ENCODE results near the gene COL6A5. TPM values are rescaled to one million over a fixed set of nuclear protein-coding genes. Genes with fewer than 3 reads are reported as not detected.

COL6A5 gene
- total RNA-seq, 1 experiment from 2014 or later: 0.04 TPM

- Histone ChIP-seq H3K79me1 (ENCODE audit: insufficient read depth, low read depth, low read length, poor library complexity, severe bottlenecking) (no peaks in the 10 kb centered on the region), H3K4me1 (ENCODE audit: insufficient read depth, low read length) (no peaks in the 10 kb centered on the region), H3K4ac (ENCODE audit: low read depth, low read length) (no peak overlapping the region), H3K14ac (ENCODE audit: insufficient read depth, low read length) (no peak overlapping the region), H3K27ac (ENCODE audit: insufficient read length, low read depth, low read length) (no peak overlapping the region), H3K79me2 (ENCODE audit: insufficient read depth, low read length) (no peaks in the 10 kb centered on the region), H2BK5ac (ENCODE audit: insufficient read length, low read length) (no peak overlapping the region), H4K5ac (ENCODE audit: insufficient read length, low read depth, low read length) (no peak overlapping the region), H3K23me2 (ENCODE audit: insufficient read length, low read depth, low read length, poor library complexity, severe bottlenecking) (no peaks in the 10 kb centered on the region), H3K4me2 (ENCODE audit: insufficient read depth, insufficient read length, low read length) (no peak overlapping the region), H2AK5ac (ENCODE audit: insufficient read length, low read length) (no peak overlapping the region), H3K23ac (ENCODE audit: insufficient read length, low read depth, low read length) (no peak overlapping the region), H3K9ac (ENCODE audit: extremely low read depth, insufficient read length, low read length) (no peak overlapping the region), H4K8ac (replicated peaks; ENCODE audit: insufficient read length, low read depth, low read length) (no peak overlapping the region), H4K20me1 (ENCODE audit: control insufficient read depth, insufficient read depth, insufficient read length) (no peaks in the 10 kb centered on the region), H2BK20ac (ENCODE audit: low read depth, low read length, poor library complexity, severe bottlenecking) (no peak overlapping the region), H3K56ac (ENCODE audit: insufficient read length, low read depth, low read length) (no peak overlapping the region), H3K27me3 (ENCODE audit: insufficient read depth, low read length) (no peaks in the 10 kb centered on the region), H2BK12ac (ENCODE audit: insufficient read length, low read depth, low read length) (no peak overlapping the region), H4K91ac (ENCODE audit: insufficient read length, low read depth, low read length) (no peak overlapping the region), H2BK120ac (ENCODE audit: low read depth, low read length, poor library complexity, severe bottlenecking) (no peak overlapping the region), H3K18ac (ENCODE audit: insufficient read length, low read depth, low read length) (no peak overlapping the region), H3T11ph (ENCODE audit: low read length) (no peak overlapping the region), H3K9me3 (ENCODE audit: control insufficient read depth, low read depth, low read length) (no peaks in the 10 kb centered on the region), H2BK15ac (ENCODE audit: low read depth, low read length) (no peak overlapping the region), H2AFZ (ENCODE audit: low read length) (no peak overlapping the region)
- Mint-ChIP-seq H3K4me3 (no peak overlapping the region), H3K9me3 (peaks cover 7 to 15% of the 10 kb centered on the region in 2 experiments), H3K4me1 (0 out of 4 replicates have a peak, but pooled peaks cover 0 to 2% of the 10 kb centered on the region in 2 experiments), H3K27ac (no peak overlapping the region), H3K27me3 (ENCODE audit: low read depth) (no peaks in the 10 kb centered on the region; the same call in 1 of the 2 replicates), H3K36me3 (ENCODE audit: insufficient read depth in 1 of 3, low read depth in 3 of 3) (peaks cover 2 to 7% (median 4%) of the 10 kb centered on the region in 3 experiments; a peak in 4 of 7 replicates)
- DNase-seq: no peak
- no peak for TF ChIP-seq CTCF (conservative IDR thresholded peaks at IDR 0.05)
- 100% methylated on average over 1 of the region's 1 CpG for WGBS (ENCODE audit: extremely low coverage, insufficient read length, low lambda C conversion rate)
Observed at GRCh38 chr3:130456540-130456939, 111.1 kb downstream of the COL6A5 start.
